Epithelial cell of prostate (primary cell): ENCODE measurements around the gene ANKRD1.
"Not testable (repeated sequence)": the region's sequence is repeated elsewhere in the genome, so short reads cannot be mapped to it uniquely, and the experiment has no call there.

Source experiments
- DNase-seq: peaks from one replicate; pipeline ENCODE4 v3.0.0-alpha.2; 2011; ENCODE audit warnings: low read depth, low spot score
- H3K27ac ChIP-seq: fragments of 450-650 bp; 2 replicates; pipeline ENCODE4 v1.5.1; 2017; ENCODE audit warnings: mild to moderate bottlenecking

Gene ANKRD1

DNA sequence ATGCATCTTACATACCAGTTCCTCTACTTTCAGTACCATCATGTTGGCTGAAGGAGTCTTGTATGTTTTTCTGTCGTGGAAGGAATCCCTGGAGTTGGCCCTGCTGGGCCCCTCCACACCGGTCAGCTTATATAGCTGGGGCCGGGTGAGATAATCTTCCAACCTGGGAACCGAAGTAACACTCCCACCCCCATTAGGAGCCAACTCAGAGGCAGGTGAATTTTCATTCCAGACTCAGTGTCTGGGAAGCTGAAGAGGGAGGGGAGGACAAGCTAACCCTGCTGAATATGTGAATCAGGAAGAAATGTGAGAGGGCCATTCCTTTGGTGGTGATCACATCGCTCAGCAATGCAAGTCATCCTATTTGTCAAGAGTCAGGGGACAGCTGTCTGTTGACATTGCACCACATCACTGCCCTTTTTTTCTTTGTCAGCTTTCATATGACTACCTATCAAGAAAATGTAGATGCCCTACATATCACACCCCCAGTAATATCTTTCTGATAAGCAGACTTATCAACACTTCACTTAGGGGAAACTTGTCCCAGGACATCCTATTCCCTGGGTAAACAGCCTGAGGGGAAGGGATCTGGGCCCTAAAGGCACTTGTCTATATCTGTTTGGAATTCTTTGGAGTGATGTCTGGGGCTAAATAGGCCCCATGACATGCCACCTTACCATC, at the start of gene ANKRD1:
Gene ANKRD1 (minus strand): TSS at position 102 of the 681 bp plus-strand sequence. CDS start 60 bp downstream, at position 42.
- DNase-seq, result peak; percentile 61
- H3K27ac ChIP-seq, result peak within 1 kb of the TSS; percentile 22

- DNase-seq, result peak; percentile 20
- no peak overlapping the region for H3K27ac ChIP-seq
Measured at GRCh38 chr10:90969947-90970673, 49.2 kb upstream of the ANKRD1 start.

DNA sequence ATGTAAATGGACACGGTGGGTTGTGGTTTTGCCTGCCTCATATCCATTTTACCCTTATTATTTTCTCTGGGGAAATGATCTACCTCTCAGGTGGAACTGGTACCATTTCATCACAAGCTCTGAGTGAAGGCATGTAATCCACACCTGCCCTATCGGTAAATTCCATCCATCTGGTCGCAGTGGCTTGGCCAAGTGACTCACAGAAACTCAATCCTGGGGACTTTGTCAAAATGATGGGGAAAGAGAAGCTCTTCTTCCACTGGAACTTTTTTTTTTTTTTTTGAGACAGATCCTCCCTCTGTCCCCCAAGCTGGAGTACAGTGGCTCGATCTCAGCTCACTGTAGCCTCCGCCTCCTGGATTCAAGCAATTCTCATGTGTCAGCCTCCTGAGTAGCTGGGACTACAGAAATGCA, 48.2 kb upstream of the ANKRD1 start:
- H3K27ac ChIP-seq, result no peak overlapping the region
- DNase-seq, result no peak

DNA sequence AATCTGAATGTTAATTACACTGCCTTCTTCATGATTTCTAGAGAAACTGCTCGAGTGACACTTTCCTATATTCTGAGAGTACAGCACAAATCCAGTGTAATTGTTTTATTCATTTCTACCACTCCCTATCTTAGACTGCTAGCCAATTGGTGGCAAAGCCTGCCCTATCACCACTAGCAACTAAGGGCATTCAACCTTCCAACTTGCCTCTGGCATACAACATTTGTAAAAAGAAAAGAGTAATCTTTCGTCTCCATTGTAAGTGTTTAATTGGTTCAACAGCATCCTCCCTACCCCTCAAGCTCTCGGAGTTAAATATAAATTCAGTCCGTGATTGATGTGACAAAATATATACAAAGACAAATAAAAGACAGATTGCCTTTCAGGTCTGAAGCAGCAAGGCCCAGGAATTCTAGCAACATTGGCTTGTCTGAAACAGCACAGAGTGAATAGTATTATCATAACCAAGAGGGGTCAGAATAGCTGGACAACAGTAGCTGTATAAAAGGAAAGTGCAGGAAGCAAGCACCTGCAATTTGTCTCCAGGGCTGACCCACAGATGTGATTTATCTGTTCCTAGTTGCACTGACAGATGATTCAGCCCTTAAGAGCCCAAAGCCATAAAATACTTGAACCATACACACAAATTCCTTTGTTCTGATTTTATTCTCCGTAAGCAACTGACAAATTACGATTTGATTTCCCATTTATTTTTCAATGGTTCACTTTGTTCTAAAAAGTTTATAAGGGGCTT, 47.6 kb upstream of the ANKRD1 start:
- no peak overlapping the region for H3K27ac ChIP-seq
- peak; percentile 49 for DNase-seq

GRCh38 chr10:90967865-90968264, 47.0 kb upstream of the ANKRD1 start:
- DNase-seq, result no peak
- no peak overlapping the region for H3K27ac ChIP-seq

GRCh38 chr10:90966146-90966545, 45.3 kb upstream of the ANKRD1 start:
- DNase-seq, result no peak

GRCh38 chr10:90965720-90966119, 44.8 kb upstream of the ANKRD1 start:
- no peak for DNase-seq
- H3K27ac ChIP-seq, result no peak overlapping the region

More at GRCh38 chr10:90966146-90966545, 45.3 kb upstream of the ANKRD1 start:
- no peak overlapping the region for H3K27ac ChIP-seq

DNA sequence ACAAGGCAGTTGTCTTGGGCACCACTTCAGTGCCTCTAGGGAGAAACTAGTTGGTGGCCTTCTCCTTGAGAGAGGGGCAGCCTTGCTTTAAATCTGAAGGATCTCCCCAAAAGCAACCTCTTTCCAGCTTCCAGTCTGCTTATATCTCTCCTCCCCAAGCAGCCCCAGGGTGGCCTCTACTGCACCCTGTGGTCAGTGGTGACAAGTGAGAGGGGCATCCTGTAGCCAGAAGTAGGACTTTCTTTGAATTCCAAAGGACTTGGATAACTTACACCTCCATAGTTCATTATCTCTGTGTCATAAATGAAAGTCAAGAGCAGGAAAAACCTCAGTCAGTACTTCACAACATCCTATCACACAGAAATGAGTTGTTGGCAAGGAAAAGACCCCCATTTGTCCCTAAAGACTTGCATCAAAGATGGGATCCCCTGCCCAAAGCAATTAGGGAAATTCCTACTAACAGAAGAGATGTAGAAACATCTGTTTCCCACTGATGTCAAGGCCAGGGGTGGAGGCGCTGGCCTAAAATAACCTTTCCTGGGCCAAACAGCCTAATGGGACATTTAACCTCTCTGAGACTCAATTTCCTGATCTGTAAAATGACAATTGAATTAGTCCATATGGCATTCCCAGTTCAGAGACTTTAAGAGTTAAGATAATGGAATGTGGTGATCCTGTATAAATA, 44.0 kb upstream of the ANKRD1 start:
- no peak for DNase-seq
- no peak overlapping the region for H3K27ac ChIP-seq

DNA sequence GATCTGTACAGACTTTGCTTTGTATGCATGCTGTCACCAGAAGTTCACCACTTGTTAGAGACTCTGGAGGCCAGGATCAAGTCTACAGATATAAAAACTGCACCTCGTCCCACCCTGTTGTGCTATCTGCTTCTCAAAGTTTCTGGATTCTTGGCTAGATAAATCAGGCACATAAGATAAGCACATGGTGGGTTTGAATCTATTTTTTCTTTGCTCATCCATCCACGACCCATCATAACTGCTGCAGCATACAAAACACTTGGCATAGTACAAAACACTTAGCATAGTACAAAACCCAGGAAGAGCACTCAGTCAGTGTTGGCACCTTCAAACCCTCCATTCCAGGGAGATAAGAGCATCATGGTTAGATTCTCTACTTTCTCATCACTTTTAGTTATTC, 42.4 kb upstream of the ANKRD1 start:
- H3K27ac ChIP-seq, result no peak overlapping the region
- no peak for DNase-seq

- no peak overlapping the region for H3K27ac ChIP-seq
- DNase-seq, result peak; percentile 12
Measured at GRCh38 chr10:90960355-90960814, 39.5 kb upstream of the ANKRD1 start.

- H3K27ac ChIP-seq, result no peak overlapping the region
- DNase-seq, result no peak
Measured at GRCh38 chr10:90959826-90960225, 38.9 kb upstream of the ANKRD1 start.

DNA sequence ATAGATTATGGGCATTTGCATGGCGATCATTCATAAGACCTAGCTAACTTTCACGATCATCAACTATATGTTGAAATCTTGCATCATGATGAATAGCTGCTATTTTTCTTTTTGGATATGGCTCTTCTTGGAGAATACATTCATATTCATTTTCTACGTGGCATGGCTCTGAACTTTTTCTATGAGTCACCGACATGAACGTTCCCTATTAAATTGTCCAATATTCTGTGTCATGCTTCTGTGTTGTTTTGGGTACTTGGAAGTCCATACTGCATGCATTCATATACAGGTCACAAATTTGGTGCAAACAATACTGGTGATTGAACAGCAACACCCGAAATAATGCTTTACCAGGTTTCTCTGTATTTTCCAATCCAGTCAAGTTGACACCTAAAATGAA, 37.9 kb upstream of the ANKRD1 start:
- no peak overlapping the region for H3K27ac ChIP-seq
- no peak for DNase-seq

GRCh38 chr10:90947030-90947960, 26.4 kb upstream of the ANKRD1 start:
- H3K27ac ChIP-seq, result no peak overlapping the region
- no peak for DNase-seq

DNA sequence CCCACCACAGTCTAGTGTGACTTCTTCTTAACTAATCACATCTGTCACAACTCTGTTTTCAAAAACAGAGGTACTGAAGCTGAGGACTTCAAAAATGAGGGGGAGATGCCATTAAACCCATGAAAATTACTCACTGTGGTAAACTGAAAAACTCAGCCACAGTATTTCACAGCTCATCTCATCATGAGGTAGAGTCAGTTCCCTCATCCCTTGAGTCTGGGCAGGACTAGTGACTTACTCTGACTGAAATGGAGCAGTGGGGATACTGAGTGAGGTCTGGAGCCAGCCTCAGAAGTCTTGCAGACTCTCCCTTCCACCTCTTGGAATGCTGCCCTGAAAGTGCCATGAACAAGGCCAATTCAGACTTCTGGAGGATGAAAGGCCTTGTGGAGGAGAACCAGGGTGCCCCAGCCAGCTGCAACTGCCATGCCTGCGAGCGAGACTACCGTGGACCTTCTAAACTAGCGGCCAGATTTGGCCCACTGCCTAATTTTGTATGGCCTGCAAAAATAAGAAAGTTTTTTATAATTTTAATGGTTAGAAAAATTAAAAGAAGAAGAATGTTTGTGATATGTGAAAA, 24.7 kb upstream of the ANKRD1 start:
- H3K27ac ChIP-seq, result no peak overlapping the region
- DNase-seq, result no peak

DNA sequence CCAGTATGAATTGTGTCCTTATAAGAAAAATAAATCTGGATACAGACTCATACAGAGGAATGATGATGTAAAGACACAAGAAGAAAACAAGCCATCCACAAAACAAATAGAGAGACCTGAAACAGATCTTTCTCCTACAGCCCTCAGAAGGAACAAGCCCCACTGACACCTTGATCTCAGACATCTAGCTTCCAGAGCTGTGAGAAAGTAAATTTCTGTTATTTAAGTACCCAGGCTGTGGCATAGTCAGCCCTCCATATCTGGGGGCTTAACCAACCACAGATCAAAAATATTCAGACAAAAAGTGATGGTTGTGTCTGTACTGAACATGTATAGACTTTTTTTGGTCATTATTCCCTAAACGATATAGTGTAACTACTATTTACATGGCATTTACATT, 23.9 kb upstream of the ANKRD1 start:
- H3K27ac ChIP-seq, result no peak overlapping the region
- DNase-seq, result no peak

- H3K27ac ChIP-seq, DNase-seq: not testable (repeated sequence)
Measured at GRCh38 chr10:90942980-90943379, 22.1 kb upstream of the ANKRD1 start.

DNA sequence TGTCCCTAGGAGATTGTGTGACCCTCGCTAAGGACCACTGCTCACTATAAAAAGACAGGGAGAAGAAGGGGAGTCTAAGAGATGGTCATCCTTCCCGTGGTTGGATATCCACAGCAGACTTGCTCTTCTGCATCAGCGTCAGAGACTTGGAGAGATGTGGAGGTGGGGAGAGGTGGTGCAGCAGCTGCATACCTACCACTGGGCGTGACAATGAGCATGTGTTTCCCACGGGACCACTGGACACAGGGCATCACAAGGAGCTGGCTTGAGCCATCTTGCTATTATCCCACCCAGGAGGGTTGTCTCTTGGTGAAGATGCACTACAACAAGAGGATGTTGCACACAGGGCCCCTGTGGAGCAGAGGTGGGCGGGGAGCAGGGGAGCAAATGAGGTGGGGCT, 18.8 kb upstream of the ANKRD1 start:
- no peak for DNase-seq
- H3K27ac ChIP-seq, result no peak overlapping the region

- DNase-seq, result no peak
Measured at GRCh38 chr10:90939116-90939515, 18.2 kb upstream of the ANKRD1 start.

DNA sequence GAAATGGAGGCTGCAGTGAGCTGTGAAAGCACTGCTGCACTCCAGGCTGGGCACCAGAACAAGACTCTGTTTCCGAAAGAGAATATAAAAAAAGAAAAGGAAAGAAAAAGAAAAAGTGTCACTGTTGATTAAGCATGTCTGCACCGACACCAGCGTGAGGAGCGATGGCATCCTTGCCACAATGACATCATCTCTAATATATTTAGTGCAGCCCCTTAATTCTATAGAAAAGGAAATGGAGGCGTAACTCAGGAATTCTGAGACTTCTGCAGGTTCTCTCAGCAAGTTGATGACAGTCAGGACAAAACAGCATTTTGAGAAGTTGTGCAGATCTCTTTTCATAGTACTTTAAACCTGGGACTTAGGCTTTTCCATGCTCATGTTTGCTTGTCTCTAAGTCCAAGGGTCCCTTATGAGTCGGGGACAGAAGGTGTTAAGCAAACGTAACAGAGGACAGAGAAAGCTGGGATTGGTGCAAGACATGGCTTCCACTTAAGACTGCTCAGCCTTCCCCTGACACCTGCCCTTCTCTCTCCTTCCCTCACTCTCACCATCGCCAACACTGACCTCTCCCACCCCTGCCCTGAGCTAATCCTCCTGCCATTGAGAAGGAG, 16.9 kb upstream of the ANKRD1 start:
- DNase-seq, result no peak
- H3K27ac ChIP-seq, result no peak overlapping the region

More at GRCh38 chr10:90939116-90939515, 18.2 kb upstream of the ANKRD1 start:
- H3K27ac ChIP-seq, result no peak overlapping the region
